ENCODE measurements around the gene CCRL2.

Gene CCRL2

GRCh38 chr3:46409739-46410489, 2.9 kb downstream of the CCRL2 start:
- Histone ChIP-seq H3K9me3 (ENCODE audit: control insufficient read depth in 1 of 2, low read length in 2 of 2) (no peaks in the 10 kb centered on the region), H3K36me3 (ENCODE audit: control insufficient read depth in 1 of 2, insufficient read depth in 2 of 2, low read length in 2 of 2) (no peaks in the 10 kb centered on the region), H3K4me3 (ENCODE audit: low read depth in 1 of 2, low read length in 2 of 2) (no peak overlapping the region), H3K27me3 (ENCODE audit: low read depth, low read length) (no peaks in the 10 kb centered on the region), H3K27ac (ENCODE audit: low read length) (no peak overlapping the region), H3K4me1 (ENCODE audit: control insufficient read depth in 1 of 2, insufficient read depth in 2 of 2, low read length in 2 of 2) (peaks cover 0 to 8% of the 10 kb centered on the region in 2 donors)

- Histone ChIP-seq H3K9me3 (ENCODE audit: control insufficient read depth in 1 of 2, low read length in 2 of 2) (no peaks in the 10 kb centered on the region), H3K36me3 (ENCODE audit: control insufficient read depth in 1 of 2, insufficient read depth in 2 of 2, low read length in 2 of 2) (no peaks in the 10 kb centered on the region), H3K4me3 (ENCODE audit: low read depth in 1 of 2, low read length in 2 of 2) (no peak overlapping the region), H3K4me1 (ENCODE audit: control insufficient read depth in 1 of 2, insufficient read depth in 2 of 2, low read length in 2 of 2) (peaks cover 0 to 8% of the 10 kb centered on the region in 2 donors), H3K27ac (ENCODE audit: low read length) (no peak overlapping the region), H3K27me3 (ENCODE audit: low read depth, low read length) (no peaks in the 10 kb centered on the region)
Observed at GRCh38 chr3:46410669-46411068, 3.6 kb downstream of the CCRL2 start.

GRCh38 chr3:46411271-46411670, 4.2 kb downstream of the CCRL2 start:
- H3K36me3 ChIP-seq (ENCODE audit: control insufficient read depth in 1 of 2, insufficient read depth in 2 of 2, low read length in 2 of 2), result no peaks in the 10 kb centered on the region
- H3K4me1 ChIP-seq (ENCODE audit: control insufficient read depth in 1 of 2, insufficient read depth in 2 of 2, low read length in 2 of 2), result peaks cover 0 to 7% of the 10 kb centered on the region in 2 donors
- H3K9me3 ChIP-seq (ENCODE audit: control insufficient read depth in 1 of 2, low read length in 2 of 2), result no peaks in the 10 kb centered on the region
- no peak overlapping the region for H3K4me3 ChIP-seq (ENCODE audit: low read depth in 1 of 2, low read length in 2 of 2)
- H3K27ac ChIP-seq (ENCODE audit: low read length), result no peak overlapping the region
- no peaks in the 10 kb centered on the region for H3K27me3 ChIP-seq (ENCODE audit: low read depth, low read length)

- Histone ChIP-seq H3K27me3 (ENCODE audit: low read depth, low read length) (no peaks in the 10 kb centered on the region), H3K9me3 (ENCODE audit: control insufficient read depth in 1 of 2, low read length in 2 of 2) (no peaks in the 10 kb centered on the region), H3K4me1 (ENCODE audit: control insufficient read depth in 1 of 2, insufficient read depth in 2 of 2, low read length in 2 of 2) (no peaks in the 10 kb centered on the region), H3K4me3 (ENCODE audit: low read depth in 1 of 2, low read length in 2 of 2) (no peak overlapping the region), H3K36me3 (ENCODE audit: control insufficient read depth in 1 of 2, insufficient read depth in 2 of 2, low read length in 2 of 2) (no peaks in the 10 kb centered on the region), H3K27ac (ENCODE audit: low read length) (no peak overlapping the region)
Observed at GRCh38 chr3:46412786-46413298, 5.8 kb downstream of the CCRL2 start.

- no peaks in the 10 kb centered on the region for H3K9me3 ChIP-seq (ENCODE audit: control insufficient read depth in 1 of 2, low read length in 2 of 2)
- H3K4me1 ChIP-seq (ENCODE audit: control insufficient read depth in 1 of 2, insufficient read depth in 2 of 2, low read length in 2 of 2), result no peaks in the 10 kb centered on the region
- no peak overlapping the region for H3K4me3 ChIP-seq (ENCODE audit: low read depth in 1 of 2, low read length in 2 of 2)
- H3K36me3 ChIP-seq (ENCODE audit: control insufficient read depth in 1 of 2, insufficient read depth in 2 of 2, low read length in 2 of 2), result no peaks in the 10 kb centered on the region
- no peak overlapping the region for H3K27ac ChIP-seq (ENCODE audit: low read length)
- H3K27me3 ChIP-seq (ENCODE audit: low read depth, low read length), result no peaks in the 10 kb centered on the region
Observed at GRCh38 chr3:46413951-46414350, 6.9 kb downstream of the CCRL2 start.

- Histone ChIP-seq H3K27ac (ENCODE audit: low read length) (no peak overlapping the region), H3K9me3 (ENCODE audit: control insufficient read depth in 1 of 2, low read length in 2 of 2) (no peaks in the 10 kb centered on the region), H3K4me3 (ENCODE audit: low read depth in 1 of 2, low read length in 2 of 2) (no peak overlapping the region), H3K4me1 (ENCODE audit: control insufficient read depth in 1 of 2, insufficient read depth in 2 of 2, low read length in 2 of 2) (no peaks in the 10 kb centered on the region), H3K36me3 (ENCODE audit: control insufficient read depth in 1 of 2, insufficient read depth in 2 of 2, low read length in 2 of 2) (no peaks in the 10 kb centered on the region), H3K27me3 (ENCODE audit: low read depth, low read length) (no peaks in the 10 kb centered on the region)
Observed at GRCh38 chr3:46414739-46415138, 7.7 kb downstream of the CCRL2 start.

- Histone ChIP-seq H3K4me1 (ENCODE audit: control insufficient read depth in 1 of 2, insufficient read depth in 2 of 2, low read length in 2 of 2) (no peaks in the 10 kb centered on the region), H3K27me3 (ENCODE audit: low read depth, low read length) (no peaks in the 10 kb centered on the region), H3K27ac (ENCODE audit: low read length) (no peak overlapping the region), H3K4me3 (ENCODE audit: low read depth in 1 of 2, low read length in 2 of 2) (no peak overlapping the region), H3K9me3 (ENCODE audit: control insufficient read depth in 1 of 2, low read length in 2 of 2) (no peaks in the 10 kb centered on the region), H3K36me3 (ENCODE audit: control insufficient read depth in 1 of 2, insufficient read depth in 2 of 2, low read length in 2 of 2) (no peaks in the 10 kb centered on the region)
Observed at GRCh38 chr3:46416125-46416810, 9.2 kb downstream of the CCRL2 start.

GRCh38 chr3:46416811-46417510, 9.9 kb downstream of the CCRL2 start:
- Histone ChIP-seq H3K36me3 (ENCODE audit: control insufficient read depth in 1 of 2, insufficient read depth in 2 of 2, low read length in 2 of 2) (no peaks in the 10 kb centered on the region), H3K4me1 (ENCODE audit: control insufficient read depth in 1 of 2, insufficient read depth in 2 of 2, low read length in 2 of 2) (no peaks in the 10 kb centered on the region), H3K9me3 (ENCODE audit: control insufficient read depth in 1 of 2, low read length in 2 of 2) (no peaks in the 10 kb centered on the region)

GRCh38 chr3:46417841-46418611, 11.0 kb downstream of the CCRL2 start:
- Histone ChIP-seq H3K9me3 (ENCODE audit: control insufficient read depth in 1 of 2, low read length in 2 of 2) (no peaks in the 10 kb centered on the region), H3K27ac (ENCODE audit: low read length) (no peak overlapping the region), H3K4me3 (ENCODE audit: low read depth in 1 of 2, low read length in 2 of 2) (no peak overlapping the region), H3K27me3 (ENCODE audit: low read depth, low read length) (no peaks in the 10 kb centered on the region), H3K36me3 (ENCODE audit: control insufficient read depth in 1 of 2, insufficient read depth in 2 of 2, low read length in 2 of 2) (no peaks in the 10 kb centered on the region), H3K4me1 (ENCODE audit: control insufficient read depth in 1 of 2, insufficient read depth in 2 of 2, low read length in 2 of 2) (no peaks in the 10 kb centered on the region)

More at GRCh38 chr3:46416811-46417510, 9.9 kb downstream of the CCRL2 start:
- Histone ChIP-seq H3K4me3 (ENCODE audit: low read depth in 1 of 2, low read length in 2 of 2) (no peak overlapping the region), H3K27me3 (ENCODE audit: low read depth, low read length) (no peaks in the 10 kb centered on the region), H3K27ac (ENCODE audit: low read length) (no peak overlapping the region)

GRCh38 chr3:46419816-46420215, 12.8 kb downstream of the CCRL2 start:
- no peaks in the 10 kb centered on the region for H3K9me3 ChIP-seq (ENCODE audit: control insufficient read depth in 1 of 2, low read length in 2 of 2)
- no peak overlapping the region for H3K4me3 ChIP-seq (ENCODE audit: low read depth in 1 of 2, low read length in 2 of 2)
- H3K4me1 ChIP-seq (ENCODE audit: control insufficient read depth in 1 of 2, insufficient read depth in 2 of 2, low read length in 2 of 2), result no peaks in the 10 kb centered on the region
- no peaks in the 10 kb centered on the region for H3K36me3 ChIP-seq (ENCODE audit: control insufficient read depth in 1 of 2, insufficient read depth in 2 of 2, low read length in 2 of 2)
- no peaks in the 10 kb centered on the region for H3K27me3 ChIP-seq (ENCODE audit: low read depth, low read length)
- no peak overlapping the region for H3K27ac ChIP-seq (ENCODE audit: low read length)

GRCh38 chr3:46420931-46421330, 13.9 kb downstream of the CCRL2 start:
- Histone ChIP-seq H3K36me3 (ENCODE audit: control insufficient read depth in 1 of 2, insufficient read depth in 2 of 2, low read length in 2 of 2) (no peaks in the 10 kb centered on the region), H3K4me3 (ENCODE audit: low read depth in 1 of 2, low read length in 2 of 2) (no peak overlapping the region), H3K27ac (ENCODE audit: low read length) (no peak overlapping the region), H3K27me3 (ENCODE audit: low read depth, low read length) (no peaks in the 10 kb centered on the region), H3K9me3 (ENCODE audit: control insufficient read depth in 1 of 2, low read length in 2 of 2) (no peaks in the 10 kb centered on the region), H3K4me1 (ENCODE audit: control insufficient read depth in 1 of 2, insufficient read depth in 2 of 2, low read length in 2 of 2) (no peaks in the 10 kb centered on the region)
